ENCODE results near the gene NEDD4L. TPM values are rescaled to one million over a fixed set of nuclear protein-coding genes. Genes with fewer than 3 reads are reported as not detected.

NEDD4L gene
- total RNA-seq, 1 donor from 2014 or later: 93.9 TPM

DNA sequence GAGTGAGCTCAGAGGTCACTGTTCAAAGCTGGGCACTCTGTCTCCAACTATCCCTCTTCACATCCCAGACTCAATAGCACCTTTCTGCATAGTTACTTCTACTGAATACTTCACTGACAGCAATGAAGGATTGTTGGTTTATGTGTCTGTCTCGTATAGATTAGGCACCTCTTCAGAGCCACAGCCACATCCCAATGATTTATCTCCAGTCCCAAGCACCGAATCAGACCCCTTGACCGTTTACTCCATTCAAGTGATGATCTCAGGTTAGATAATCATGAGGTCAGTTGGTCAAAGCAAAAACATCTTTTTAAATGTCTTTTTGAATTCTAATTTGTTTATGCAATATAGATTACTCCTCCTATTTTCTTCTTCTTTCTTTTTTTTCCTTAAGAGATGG lies 14.7 kb downstream of the NEDD4L start:
- TF ChIP-seq, protein P1, sequence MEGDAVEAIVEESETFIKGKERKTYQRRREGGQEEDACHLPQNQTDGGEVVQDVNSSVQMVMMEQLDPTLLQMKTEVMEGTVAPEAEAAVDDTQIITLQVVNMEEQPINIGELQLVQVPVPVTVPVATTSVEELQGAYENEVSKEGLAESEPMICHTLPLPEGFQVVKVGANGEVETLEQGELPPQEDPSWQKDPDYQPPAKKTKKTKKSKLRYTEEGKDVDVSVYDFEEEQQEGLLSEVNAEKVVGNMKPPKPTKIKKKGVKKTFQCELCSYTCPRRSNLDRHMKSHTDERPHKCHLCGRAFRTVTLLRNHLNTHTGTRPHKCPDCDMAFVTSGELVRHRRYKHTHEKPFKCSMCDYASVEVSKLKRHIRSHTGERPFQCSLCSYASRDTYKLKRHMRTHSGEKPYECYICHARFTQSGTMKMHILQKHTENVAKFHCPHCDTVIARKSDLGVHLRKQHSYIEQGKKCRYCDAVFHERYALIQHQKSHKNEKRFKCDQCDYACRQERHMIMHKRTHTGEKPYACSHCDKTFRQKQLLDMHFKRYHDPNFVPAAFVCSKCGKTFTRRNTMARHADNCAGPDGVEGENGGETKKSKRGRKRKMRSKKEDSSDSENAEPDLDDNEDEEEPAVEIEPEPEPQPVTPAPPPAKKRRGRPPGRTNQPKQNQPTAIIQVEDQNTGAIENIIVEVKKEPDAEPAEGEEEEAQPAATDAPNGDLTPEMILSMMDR (IDR thresholded peaks at IDR 0.05; ENCODE audit: insufficient read depth, low read depth, low read length): no peak
- no peak for TF ChIP-seq EZH2 (IDR thresholded peaks at IDR 0.05; ENCODE audit: insufficient read depth, low read length)
- H3K4me1 ChIP-seq (ENCODE audit: insufficient read depth, low read length): peaks cover 5% of the 10 kb centered on the region
- no peaks in the 10 kb centered on the region for H3K9me3 ChIP-seq (ENCODE audit: insufficient read depth, low read depth, low read length)
- H3K36me3 ChIP-seq (ENCODE audit: insufficient read depth, low read length): no peaks in the 10 kb centered on the region
- H2AFZ ChIP-seq (ENCODE audit: low read depth, low read length): no peak overlapping the region
- peaks cover 2% of the 10 kb centered on the region for H3K79me2 ChIP-seq (ENCODE audit: insufficient read depth, low read length)
- H3K27ac ChIP-seq (ENCODE audit: low read depth, low read length): no peak overlapping the region
- FAIRE-seq (no peak), DNase-seq (ENCODE audit: low read depth) (peak; percentile 53)
- no peak overlapping the region for H3K9ac ChIP-seq (ENCODE audit: low read length)
- no peaks in the 10 kb centered on the region for H3K27me3 Mint-ChIP-seq (ENCODE audit: low read depth, unreplicated experiment)
- H3K36me3 Mint-ChIP-seq (ENCODE audit: low read depth, unreplicated experiment): peaks cover 4% of the 10 kb centered on the region
- H3K4me3 Mint-ChIP-seq (ENCODE audit: unreplicated experiment): no peak overlapping the region
- H3K4me1 Mint-ChIP-seq (ENCODE audit: low read depth, unreplicated experiment): peaks cover 29% of the 10 kb centered on the region
- no peaks in the 10 kb centered on the region for H3K27me3 ChIP-seq (ENCODE audit: insufficient read depth, low read length)
- no peak overlapping the region for H3K4me2 ChIP-seq (ENCODE audit: low read length)
- H3K4me3 ChIP-seq (ENCODE audit: insufficient read depth, low read depth, low read length): no peak overlapping the region
- no peaks in the 10 kb centered on the region for H3K9me3 Mint-ChIP-seq (ENCODE audit: unreplicated experiment)
- peak overlapping the region; percentile 50 for H3K27ac Mint-ChIP-seq (ENCODE audit: unreplicated experiment)
- H4K20me1 ChIP-seq (ENCODE audit: insufficient read depth, low read length): no peaks in the 10 kb centered on the region

DNA sequence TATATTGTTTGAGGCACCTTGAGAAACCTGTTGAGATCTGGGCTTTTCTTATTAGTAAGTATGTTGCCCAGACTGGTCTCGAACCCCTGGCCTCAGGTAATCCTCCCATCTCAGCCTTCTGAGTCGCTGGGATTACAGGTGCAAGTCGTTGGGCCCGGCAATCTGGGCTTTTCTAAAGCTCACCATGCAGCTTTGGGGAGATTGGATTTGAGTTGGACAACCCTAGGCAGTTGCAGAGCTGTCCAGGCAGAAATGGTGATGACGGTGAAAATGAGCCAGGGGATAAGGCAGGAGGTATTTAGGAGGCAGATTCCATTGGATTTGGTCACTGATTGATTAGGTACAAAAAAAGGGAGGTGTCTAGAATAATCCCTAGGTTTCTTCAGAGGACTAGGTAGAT lies 16.2 kb downstream of the NEDD4L start:
- peaks cover 20% of the 10 kb centered on the region for H3K4me1 Mint-ChIP-seq (ENCODE audit: low read depth, unreplicated experiment)

DNA sequence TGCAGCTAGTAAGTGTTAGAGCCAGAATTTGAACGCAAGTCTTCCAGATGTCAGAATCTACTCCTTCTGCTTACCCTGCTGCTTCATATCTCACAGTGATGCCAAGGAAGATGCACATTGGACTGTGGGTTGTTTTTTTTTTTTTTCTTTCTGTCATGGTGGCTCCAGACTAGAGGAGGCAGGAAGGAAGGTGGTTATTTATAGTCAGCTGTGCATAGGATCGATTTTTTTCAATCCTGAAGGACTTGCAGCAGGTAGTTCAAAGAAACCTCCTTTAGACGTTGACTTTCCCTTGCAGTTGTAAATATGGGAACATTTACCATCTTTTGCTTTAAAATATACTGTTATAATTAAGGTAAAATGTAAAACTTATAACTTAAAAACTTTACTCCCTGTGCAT lies 17.3 kb downstream of the NEDD4L start:
- H3K9me3 Mint-ChIP-seq (ENCODE audit: unreplicated experiment): no peaks in the 10 kb centered on the region
- no peaks in the 10 kb centered on the region for H4K20me1 ChIP-seq (ENCODE audit: insufficient read depth, low read length)
- H3K4me3 Mint-ChIP-seq (ENCODE audit: unreplicated experiment): no peak overlapping the region
- H3K79me2 ChIP-seq (ENCODE audit: insufficient read depth, low read length): peaks cover 2% of the 10 kb centered on the region
- no peak overlapping the region for H3K27ac ChIP-seq (ENCODE audit: low read depth, low read length)
- H3K27ac Mint-ChIP-seq (ENCODE audit: unreplicated experiment): no peak overlapping the region
- H3K36me3 Mint-ChIP-seq (ENCODE audit: low read depth, unreplicated experiment): peaks cover 4% of the 10 kb centered on the region
- H3K27me3 ChIP-seq (ENCODE audit: insufficient read depth, low read length): no peaks in the 10 kb centered on the region
- H3K4me3 ChIP-seq (ENCODE audit: insufficient read depth, low read depth, low read length): no peak overlapping the region
- H3K4me2 ChIP-seq (ENCODE audit: low read length): no peak overlapping the region
- peaks cover 17% of the 10 kb centered on the region for H3K4me1 Mint-ChIP-seq (ENCODE audit: low read depth, unreplicated experiment)
- H3K36me3 ChIP-seq (ENCODE audit: insufficient read depth, low read length): no peaks in the 10 kb centered on the region
- H3K9me3 ChIP-seq (ENCODE audit: insufficient read depth, low read depth, low read length): no peaks in the 10 kb centered on the region
- H3K4me1 ChIP-seq (ENCODE audit: insufficient read depth, low read length): no peaks in the 10 kb centered on the region
- no peak overlapping the region for H3K9ac ChIP-seq (ENCODE audit: low read length)
- FAIRE-seq (no peak), DNase-seq (ENCODE audit: low read depth) (no peak)
- no peaks in the 10 kb centered on the region for H3K27me3 Mint-ChIP-seq (ENCODE audit: low read depth, unreplicated experiment)
- H2AFZ ChIP-seq (ENCODE audit: low read depth, low read length): no peak overlapping the region
- no peak for TF ChIP-seq EZH2 (IDR thresholded peaks at IDR 0.05; ENCODE audit: insufficient read depth, low read length)
- TF ChIP-seq, protein P1 (IDR thresholded peaks at IDR 0.05; ENCODE audit: insufficient read depth, low read depth, low read length): no peak

More for the DNA sequence above, 16.2 kb downstream of the NEDD4L start:
- no peak overlapping the region for H3K4me2 ChIP-seq (ENCODE audit: low read length)
- H3K27ac Mint-ChIP-seq (ENCODE audit: unreplicated experiment): no peak overlapping the region
- no peak for FAIRE-seq
- no peaks in the 10 kb centered on the region for H3K27me3 Mint-ChIP-seq (ENCODE audit: low read depth, unreplicated experiment)
- H2AFZ ChIP-seq (ENCODE audit: low read depth, low read length): no peak overlapping the region
- no peak for DNase-seq (ENCODE audit: low read depth)
- H3K4me3 ChIP-seq (ENCODE audit: insufficient read depth, low read depth, low read length): no peak overlapping the region
- TF ChIP-seq, protein P1 (IDR thresholded peaks at IDR 0.05; ENCODE audit: insufficient read depth, low read depth, low read length): no peak
- no peak for TF ChIP-seq EZH2 (IDR thresholded peaks at IDR 0.05; ENCODE audit: insufficient read depth, low read length)
- no peaks in the 10 kb centered on the region for H3K9me3 Mint-ChIP-seq (ENCODE audit: unreplicated experiment)
- H3K4me1 ChIP-seq (ENCODE audit: insufficient read depth, low read length): no peaks in the 10 kb centered on the region
- peaks cover 2% of the 10 kb centered on the region for H3K79me2 ChIP-seq (ENCODE audit: insufficient read depth, low read length)
- H3K9ac ChIP-seq (ENCODE audit: low read length): no peak overlapping the region
- no peaks in the 10 kb centered on the region for H4K20me1 ChIP-seq (ENCODE audit: insufficient read depth, low read length)
- no peak overlapping the region for H3K27ac ChIP-seq (ENCODE audit: low read depth, low read length)
- H3K36me3 ChIP-seq (ENCODE audit: insufficient read depth, low read length): no peaks in the 10 kb centered on the region
- no peaks in the 10 kb centered on the region for H3K9me3 ChIP-seq (ENCODE audit: insufficient read depth, low read depth, low read length)
- H3K27me3 ChIP-seq (ENCODE audit: insufficient read depth, low read length): no peaks in the 10 kb centered on the region
- H3K36me3 Mint-ChIP-seq (ENCODE audit: low read depth, unreplicated experiment): peaks cover 4% of the 10 kb centered on the region
- H3K4me3 Mint-ChIP-seq (ENCODE audit: unreplicated experiment): no peak overlapping the region
